CD14-positive monocyte (primary cell): ENCODE results near the gene ANKRD17. TPM values are rescaled to one million over a fixed set of nuclear protein-coding genes. Genes with fewer than 3 reads are reported as not detected.

Experiments used
- DNase-seq, 3 donors: peaks; one replicate each; pipeline ENCODE4 v3.0.0-alpha.2; 2011 to 2022
- H2AFZ ChIP-seq: 2 replicates; pipeline ENCODE4 v1.6.0; 2012; ENCODE audit warnings: mild to moderate bottlenecking, low read depth, low read length, inconsistent platforms; ENCODE audit not compliant: insufficient read depth, poor library complexity, severe bottlenecking
- H3K27ac ChIP-seq, 2 donors: 1 replicate in 1 of 2; 2 replicates in 1 of 2; pipeline ENCODE4 v1.5.1; 2012 to 2013; ENCODE audit warnings: low read length in 2 of 2, control low read depth in 1 of 2, inconsistent platforms in 1 of 2, low read depth in 1 of 2, mild to moderate bottlenecking in 1 of 2
- H3K27me3 ChIP-seq, 2 donors: one replicate each; pipeline versions ENCODE4 v1.6.0 to v1.6.1; 2011 to 2013; ENCODE audit warnings: low read length in 2 of 2; ENCODE audit not compliant: control insufficient read depth in 2 of 2, insufficient read depth in 2 of 2
- H3K36me3 ChIP-seq, 2 donors: replicated peaks in 1 of 2; 1 replicate in 1 of 2; 2 replicates in 1 of 2; pipeline versions ENCODE4 v1.5.1 to v1.6.1; 2012 to 2013; ENCODE audit warnings: low read length in 2 of 2, control low read depth in 1 of 2, inconsistent platforms in 1 of 2, mild to moderate bottlenecking in 1 of 2; ENCODE audit not compliant: insufficient read depth in 2 of 2, control insufficient read depth in 1 of 2
- H3K4me1 ChIP-seq, 2 donors: 1 replicate in 1 of 2; 2 replicates in 1 of 2; pipeline versions ENCODE4 v1.5.1 to v1.6.1; 2012 to 2013; ENCODE audit warnings: low read length in 2 of 2, control low read depth in 1 of 2, inconsistent platforms in 1 of 2, mild to moderate bottlenecking in 1 of 2, moderate library complexity in 1 of 2; ENCODE audit not compliant: insufficient read depth in 2 of 2, control insufficient read depth in 1 of 2
- H3K4me2 ChIP-seq: replicated peaks from 2 replicates; pipeline ENCODE3; 2012; ENCODE audit warnings: low read length, moderate library complexity, mild to moderate bottlenecking; ENCODE audit not compliant: poor library complexity, severe bottlenecking; ENCODE audit errors: extremely low read depth
- H3K4me3 ChIP-seq, 3 experiments: fragments of 200-600 bp in 1 of 3; sonication (generic) in 1 of 3; replicated peaks in 1 of 3; 1 replicate in 2 of 3; 2 replicates in 1 of 3; pipeline ENCODE4 v1.5.1; 2011 to 2013; ENCODE audit warnings: low read length in 3 of 3, mild to moderate bottlenecking in 3 of 3, control low read depth in 2 of 3, low read depth in 2 of 3, inconsistent platforms in 1 of 3, moderate library complexity in 1 of 3
- H3K79me2 ChIP-seq: 2 replicates; pipeline ENCODE4 v1.6.0; 2012; ENCODE audit warnings: mild to moderate bottlenecking, control low read depth, inconsistent platforms, low read length, moderate library complexity; ENCODE audit not compliant: insufficient read depth
- H3K9ac ChIP-seq: 2 replicates; pipeline ENCODE4 v1.6.0; 2017; ENCODE audit warnings: low read length, mild to moderate bottlenecking; ENCODE audit not compliant: insufficient read depth, poor library complexity, severe bottlenecking
- H3K9me3 ChIP-seq, 2 donors: replicated peaks in 1 of 2; 1 replicate in 1 of 2; 2 replicates in 1 of 2; pipeline versions ENCODE4 v1.5.1 to v1.6.1; 2012 to 2013; ENCODE audit warnings: low read length in 2 of 2, control low read depth in 1 of 2; ENCODE audit not compliant: control insufficient read depth in 1 of 2, insufficient read depth in 1 of 2
- H4K20me1 ChIP-seq: 2 replicates; pipeline ENCODE4 v1.6.0; 2012; ENCODE audit warnings: mild to moderate bottlenecking, low read length, control low read depth, moderate library complexity; ENCODE audit not compliant: insufficient read depth
- H3K27ac Mint-ChIP-seq, 7 donors: one replicate each; pipeline ENCODE4 v1.8.0; 2020; ENCODE audit warnings: mild to moderate bottlenecking in 7 of 7, mixed read lengths in 7 of 7, moderate library complexity in 6 of 7, inconsistent platforms in 2 of 7
- H3K27me3 Mint-ChIP-seq, 3 donors: one replicate each; pipeline ENCODE4 v1.8.0; 2021 to 2022; ENCODE audit warnings: low read depth in 3 of 3, mild to moderate bottlenecking in 3 of 3, mixed read lengths in 3 of 3, moderate library complexity in 3 of 3, inconsistent platforms in 1 of 3
- H3K36me3 Mint-ChIP-seq, 2 donors: one replicate each; pipeline ENCODE4 v1.8.0; 2020; ENCODE audit warnings: mixed read lengths in 2 of 2, inconsistent platforms in 1 of 2, mild to moderate bottlenecking in 1 of 2
- H3K4me1 Mint-ChIP-seq: one replicate; pipeline ENCODE4 v1.8.0; 2020; ENCODE audit warnings: mild to moderate bottlenecking, mixed read lengths
- H3K4me3 Mint-ChIP-seq, 2 donors: one replicate each; pipeline ENCODE4 v1.8.0; 2020; ENCODE audit warnings: mild to moderate bottlenecking in 2 of 2, mixed read lengths in 2 of 2, moderate library complexity in 1 of 2
- H3K9me3 Mint-ChIP-seq, 7 donors: one replicate each; pipeline ENCODE4 v1.8.0; 2020 to 2022; ENCODE audit warnings: mixed read lengths in 7 of 7, mild to moderate bottlenecking in 6 of 7, moderate library complexity in 6 of 7, inconsistent platforms in 2 of 7
- CTCF ChIP-seq: fragments of 200-600 bp; IDR thresholded peaks from one replicate; pipeline ENCODE4 v1.8.0; 2022; ENCODE audit warnings: antibody characterized with exemption, mild to moderate bottlenecking
- WGBS: methylation state at CpG from one replicate; pipeline ENCODE4 v1.1.5; 2013; ENCODE audit warnings: missing lambda C conversion rate; ENCODE audit not compliant: insufficient coverage; 5-methylcytosine and 5-hydroxymethylcytosine counted together
- intact Hi-C, 2 donors: fragments of 100-400 bp; cut with micrococcal nuclease; formaldehyde crosslinking; loops; one replicate each; pipeline versions ENCODE4 v1.15.0 to v1.15.1; 2023
- polyA plus RNA-seq, 3 donors: library from polyadenylated mRNA; depleted of rRNA in 1 of 3; unstranded in 2 of 3; stranded (reverse) in 1 of 3; fragments of 300-500 nt in 2 of 3; fragments of >200 nt in 1 of 3; fragmentation: Illumina TruSeq in 2 of 3; gene quantifications; 1 replicate in 2 of 3; 2 replicates in 1 of 3; pipeline ENCODE4 v1.2.3, GENCODE V29; 2012 to 2021

ANKRD17 gene
- polyA plus RNA-seq, 3 donors: 5.3 to 18.9 (median 9.0) TPM

GRCh38 chr4:73131281-73131680 is 127.3 kb downstream of the ANKRD17 start:
- no peak for DNase-seq
- no peak overlapping the region for H3K4me3 ChIP-seq
- H3K4me2 ChIP-seq: no peak overlapping the region
- H3K36me3 ChIP-seq: peaks cover 58 to 83% of the 10 kb centered on the region in 2 donors
- H3K27ac Mint-ChIP-seq: no peak overlapping the region
- H3K9me3 Mint-ChIP-seq: no peaks in the 10 kb centered on the region
- H3K9ac ChIP-seq: no peak overlapping the region
- no peaks in the 10 kb centered on the region for H3K4me1 ChIP-seq
- peaks cover 5% of the 10 kb centered on the region for H4K20me1 ChIP-seq
- H3K27ac ChIP-seq: no peak overlapping the region
- H3K9me3 ChIP-seq: no peaks in the 10 kb centered on the region
- no peaks in the 10 kb centered on the region for H3K79me2 ChIP-seq
- no peaks in the 10 kb centered on the region for H3K4me1 Mint-ChIP-seq
- WGBS: no CpG with 5 or more reads among the region's 1 CpG
- no peak overlapping the region for H2AFZ ChIP-seq
- H3K4me3 Mint-ChIP-seq: no peak overlapping the region
- H3K36me3 Mint-ChIP-seq: peaks cover 42 to 55% of the 10 kb centered on the region in 2 donors
- no peaks in the 10 kb centered on the region for H3K27me3 ChIP-seq
- no peaks in the 10 kb centered on the region for H3K27me3 Mint-ChIP-seq
- intact Hi-C loops: no loop called here
- TF ChIP-seq CTCF: no peak

- peaks cover 51 to 68% of the 10 kb centered on the region in 2 donors for H3K36me3 Mint-ChIP-seq
- no peaks in the 10 kb centered on the region for H3K79me2 ChIP-seq
- peaks cover 57 to 85% of the 10 kb centered on the region in 2 donors for H3K36me3 ChIP-seq
- no peak for DNase-seq
- H3K4me3 Mint-ChIP-seq: no peak overlapping the region
- intact Hi-C loops: no loop called here
- TF ChIP-seq CTCF: no peak
- no peak overlapping the region for H2AFZ ChIP-seq
- H3K27me3 ChIP-seq: no peaks in the 10 kb centered on the region
- H3K4me1 ChIP-seq: no peaks in the 10 kb centered on the region
- H3K9me3 Mint-ChIP-seq: no peaks in the 10 kb centered on the region
- H3K27ac ChIP-seq: no peak overlapping the region
- 100% methylated on average over 1 of the region's 1 CpG for WGBS
- no peaks in the 10 kb centered on the region for H3K27me3 Mint-ChIP-seq
- H3K27ac Mint-ChIP-seq: peak overlapping the region in 1 of 7 donors; percentile 54
- H4K20me1 ChIP-seq: peaks cover 5% of the 10 kb centered on the region
- H3K9me3 ChIP-seq: no peaks in the 10 kb centered on the region
- no peak overlapping the region for H3K4me2 ChIP-seq
- no peak overlapping the region for H3K4me3 ChIP-seq
- no peaks in the 10 kb centered on the region for H3K4me1 Mint-ChIP-seq
- no peak overlapping the region for H3K9ac ChIP-seq
Measured at GRCh38 chr4:73129319-73129718, 129.3 kb downstream of the ANKRD17 start.
